Astrocyte (in vitro differentiated cells and primary cell): ENCODE data around the gene MAPK10.

Source experiments
- EZH2 ChIP-seq: IDR thresholded peaks from 2 replicates; pipeline ENCODE4 v1.6.1; 2012; ENCODE audit warnings: mild to moderate bottlenecking, low read length, inconsistent platforms; ENCODE audit not compliant: insufficient read depth
- TF ChIP-seq, protein P1 (sequence below): IDR thresholded peaks from 2 replicates; pipeline ENCODE4 v1.5.1; 2011; ENCODE audit warnings: low read depth, mild to moderate bottlenecking, inconsistent platforms, low read length, moderate library complexity; ENCODE audit not compliant: insufficient read depth

DNA sequence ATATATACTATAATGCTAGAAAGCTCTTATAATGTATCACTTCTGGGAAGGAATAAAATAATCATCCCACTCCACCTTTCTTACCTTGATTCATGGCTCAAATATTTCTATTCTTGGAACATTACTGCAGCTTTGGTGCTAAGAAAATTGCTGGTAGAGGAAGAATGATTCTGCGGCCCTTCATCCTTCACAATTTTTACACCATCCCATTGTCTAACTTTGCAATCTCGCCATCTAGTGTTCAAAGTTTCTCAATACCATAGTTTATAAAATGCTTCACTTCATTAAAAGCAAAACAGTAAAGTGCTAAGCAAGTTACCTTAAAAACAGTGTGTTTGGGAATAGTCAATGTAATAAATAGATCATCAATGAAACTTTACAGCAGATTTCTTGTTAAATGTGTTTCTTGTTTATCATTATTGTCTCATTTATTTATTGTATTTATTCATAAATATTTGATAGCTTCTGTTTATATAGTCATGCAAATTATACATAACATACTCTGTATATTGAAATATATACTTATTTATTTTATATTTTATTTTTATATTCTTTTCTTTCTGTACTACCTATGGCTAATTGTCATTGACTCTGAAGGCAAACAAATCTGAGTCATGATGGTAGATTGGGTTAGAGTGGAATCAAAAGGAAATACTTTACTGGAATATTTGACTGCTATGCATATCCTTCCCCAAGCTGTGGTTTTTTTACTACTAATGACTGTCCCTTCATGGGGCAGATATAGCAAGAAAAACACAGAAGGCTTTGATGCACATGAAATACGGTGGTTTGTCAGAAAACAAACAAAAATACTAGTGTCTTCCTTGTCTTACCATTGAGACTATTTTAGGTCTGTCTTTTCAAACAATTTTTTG is 390.7 kb downstream of the MAPK10 start:
- TF ChIP-seq, protein P1, sequence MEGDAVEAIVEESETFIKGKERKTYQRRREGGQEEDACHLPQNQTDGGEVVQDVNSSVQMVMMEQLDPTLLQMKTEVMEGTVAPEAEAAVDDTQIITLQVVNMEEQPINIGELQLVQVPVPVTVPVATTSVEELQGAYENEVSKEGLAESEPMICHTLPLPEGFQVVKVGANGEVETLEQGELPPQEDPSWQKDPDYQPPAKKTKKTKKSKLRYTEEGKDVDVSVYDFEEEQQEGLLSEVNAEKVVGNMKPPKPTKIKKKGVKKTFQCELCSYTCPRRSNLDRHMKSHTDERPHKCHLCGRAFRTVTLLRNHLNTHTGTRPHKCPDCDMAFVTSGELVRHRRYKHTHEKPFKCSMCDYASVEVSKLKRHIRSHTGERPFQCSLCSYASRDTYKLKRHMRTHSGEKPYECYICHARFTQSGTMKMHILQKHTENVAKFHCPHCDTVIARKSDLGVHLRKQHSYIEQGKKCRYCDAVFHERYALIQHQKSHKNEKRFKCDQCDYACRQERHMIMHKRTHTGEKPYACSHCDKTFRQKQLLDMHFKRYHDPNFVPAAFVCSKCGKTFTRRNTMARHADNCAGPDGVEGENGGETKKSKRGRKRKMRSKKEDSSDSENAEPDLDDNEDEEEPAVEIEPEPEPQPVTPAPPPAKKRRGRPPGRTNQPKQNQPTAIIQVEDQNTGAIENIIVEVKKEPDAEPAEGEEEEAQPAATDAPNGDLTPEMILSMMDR: peak; percentile 59
- no peak for TF ChIP-seq EZH2
